CD4-positive, alpha-beta T cell treated with Interferon alpha-2 for 1 hour (primary cell): Measurements from ENCODE around the gene TMEM121B.
A peak's percentile ranks its signal among the peaks of the same experiment; 100 is the strongest.

Experiments used
- DNase-seq, 2 donors: peaks; one replicate each; pipeline ENCODE4 v3.0.0-alpha.2; 2020 to 2022

Gene TMEM121B

GRCh38 chr22:17137861-17138425, 16.8 kb upstream of the TMEM121B start:
- DNase-seq: no peak

- DNase-seq: no peak
These were observed 16.0 kb upstream of the TMEM121B start for GRCh38 chr22:17137170-17137569.

- no peak for DNase-seq
These were observed 14.1 kb upstream of the TMEM121B start for GRCh38 chr22:17135153-17135760.

- DNase-seq: no peak
These were observed 12.0 kb upstream of the TMEM121B start for GRCh38 chr22:17133137-17133536.

GRCh38 chr22:17132112-17132511, 11.0 kb upstream of the TMEM121B start:
- no peak for DNase-seq

GRCh38 chr22:17131686-17132085, 10.5 kb upstream of the TMEM121B start:
- no peak for DNase-seq

- DNase-seq: no peak
These were observed 9.0 kb upstream of the TMEM121B start for GRCh38 chr22:17130199-17130598.

- no peak for DNase-seq
These were observed 388 bp downstream of the TMEM121B start for GRCh38 chr22:17120711-17121232.

GRCh38 chr22:17120281-17120680, 879 bp downstream of the TMEM121B start:
- peak; percentile 47 to 68 for DNase-seq

GRCh38 chr22:17119481-17120202, 1.5 kb downstream of the TMEM121B start:
- peak in 1 of 2 donors; percentile 14 for DNase-seq

- no peak for DNase-seq
These were observed 2.8 kb downstream of the TMEM121B start for GRCh38 chr22:17118342-17118741.

- DNase-seq: peak in 1 of 2 donors; percentile 17
These were observed 3.3 kb downstream of the TMEM121B start for GRCh38 chr22:17117890-17118289.

- DNase-seq: no peak
These were observed 3.8 kb downstream of the TMEM121B start for GRCh38 chr22:17117400-17117799.

GRCh38 chr22:17116572-17117330, 4.4 kb downstream of the TMEM121B start:
- no peak for DNase-seq

GRCh38 chr22:17115945-17116565, 5.1 kb downstream of the TMEM121B start:
- no peak for DNase-seq

- DNase-seq: no peak
These were observed 5.9 kb downstream of the TMEM121B start for GRCh38 chr22:17115236-17115635.

GRCh38 chr22:17114898-17115235, 6.3 kb downstream of the TMEM121B start:
- DNase-seq: no peak

GRCh38 chr22:17114173-17114897, 6.8 kb downstream of the TMEM121B start:
- DNase-seq: no peak

GRCh38 chr22:17113600-17113999, 7.6 kb downstream of the TMEM121B start:
- no peak for DNase-seq

- no peak for DNase-seq
These were observed 8.6 kb downstream of the TMEM121B start for GRCh38 chr22:17112491-17113042.

GRCh38 chr22:17110791-17111550, 10.2 kb downstream of the TMEM121B start:
- DNase-seq: no peak
